ENCODE results near the gene DNLZ. TPM values are rescaled to one million over a fixed set of nuclear protein-coding genes. Genes with fewer than 3 reads are reported as not detected.
A peak's percentile ranks its signal among the peaks of the same experiment; 100 is the strongest.

DNLZ gene
- total and polyA plus RNA-seq, 9 of the 15 experiments (the other 6 are each of a cell fraction or from before 2014, with no cell fraction given): 0.17 to 44.6 (median 3.4) TPM

- TF ChIP-seq, protein P1, sequence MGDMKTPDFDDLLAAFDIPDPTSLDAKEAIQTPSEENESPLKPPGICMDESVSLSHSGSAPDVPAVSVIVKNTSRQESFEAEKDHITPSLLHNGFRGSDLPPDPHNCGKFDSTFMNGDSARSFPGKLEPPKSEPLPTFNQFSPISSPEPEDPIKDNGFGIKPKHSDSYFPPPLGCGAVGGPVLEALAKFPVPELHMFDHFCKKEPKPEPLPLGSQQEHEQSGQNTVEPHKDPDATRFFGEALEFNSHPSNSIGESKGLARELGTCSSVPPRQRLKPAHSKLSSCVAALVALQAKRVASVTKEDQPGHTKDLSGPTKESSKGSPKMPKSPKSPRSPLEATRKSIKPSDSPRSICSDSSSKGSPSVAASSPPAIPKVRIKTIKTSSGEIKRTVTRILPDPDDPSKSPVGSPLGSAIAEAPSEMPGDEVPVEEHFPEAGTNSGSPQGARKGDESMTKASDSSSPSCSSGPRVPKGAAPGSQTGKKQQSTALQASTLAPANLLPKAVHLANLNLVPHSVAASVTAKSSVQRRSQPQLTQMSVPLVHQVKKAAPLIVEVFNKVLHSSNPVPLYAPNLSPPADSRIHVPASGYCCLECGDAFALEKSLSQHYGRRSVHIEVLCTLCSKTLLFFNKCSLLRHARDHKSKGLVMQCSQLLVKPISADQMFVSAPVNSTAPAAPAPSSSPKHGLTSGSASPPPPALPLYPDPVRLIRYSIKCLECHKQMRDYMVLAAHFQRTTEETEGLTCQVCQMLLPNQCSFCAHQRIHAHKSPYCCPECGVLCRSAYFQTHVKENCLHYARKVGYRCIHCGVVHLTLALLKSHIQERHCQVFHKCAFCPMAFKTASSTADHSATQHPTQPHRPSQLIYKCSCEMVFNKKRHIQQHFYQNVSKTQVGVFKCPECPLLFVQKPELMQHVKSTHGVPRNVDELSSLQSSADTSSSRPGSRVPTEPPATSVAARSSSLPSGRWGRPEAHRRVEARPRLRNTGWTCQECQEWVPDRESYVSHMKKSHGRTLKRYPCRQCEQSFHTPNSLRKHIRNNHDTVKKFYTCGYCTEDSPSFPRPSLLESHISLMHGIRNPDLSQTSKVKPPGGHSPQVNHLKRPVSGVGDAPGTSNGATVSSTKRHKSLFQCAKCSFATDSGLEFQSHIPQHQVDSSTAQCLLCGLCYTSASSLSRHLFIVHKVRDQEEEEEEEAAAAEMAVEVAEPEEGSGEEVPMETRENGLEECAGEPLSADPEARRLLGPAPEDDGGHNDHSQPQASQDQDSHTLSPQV (IDR thresholded peaks at IDR 0.05): peak; percentile 72
- TF ChIP-seq RFX5 (IDR thresholded peaks at IDR 0.05; ENCODE audit: low read depth, low read length) (no peak), MYC (IDR thresholded peaks at IDR 0.05; ENCODE audit: low read depth, low read length) (peak; percentile 71), MYC (CRISPR knock-in tag; IDR thresholded peaks at IDR 0.05; ENCODE audit: borderline replicate concordance, low read depth) (peak; percentile 30; the same call in 1 of the 2 replicates), CHD1 (IDR thresholded peaks at IDR 0.05; ENCODE audit: low read length) (peak; percentile 39), E2F1 (CRISPR knock-in tag; IDR thresholded peaks at IDR 0.05) (0 out of 2 replicates have a peak, but pooled peaks have one; percentile 54), TAF7 (tag; IDR thresholded peaks at IDR 0.05) (no peak), ZKSCAN8 (CRISPR knock-in tag; IDR thresholded peaks at IDR 0.05) (no peak), C11orf30 (IDR thresholded peaks at IDR 0.05; ENCODE audit: low read depth) (0 out of 2 replicates have a peak, but pooled peaks have one; percentile 7)
- TF ChIP-seq, protein P2, sequence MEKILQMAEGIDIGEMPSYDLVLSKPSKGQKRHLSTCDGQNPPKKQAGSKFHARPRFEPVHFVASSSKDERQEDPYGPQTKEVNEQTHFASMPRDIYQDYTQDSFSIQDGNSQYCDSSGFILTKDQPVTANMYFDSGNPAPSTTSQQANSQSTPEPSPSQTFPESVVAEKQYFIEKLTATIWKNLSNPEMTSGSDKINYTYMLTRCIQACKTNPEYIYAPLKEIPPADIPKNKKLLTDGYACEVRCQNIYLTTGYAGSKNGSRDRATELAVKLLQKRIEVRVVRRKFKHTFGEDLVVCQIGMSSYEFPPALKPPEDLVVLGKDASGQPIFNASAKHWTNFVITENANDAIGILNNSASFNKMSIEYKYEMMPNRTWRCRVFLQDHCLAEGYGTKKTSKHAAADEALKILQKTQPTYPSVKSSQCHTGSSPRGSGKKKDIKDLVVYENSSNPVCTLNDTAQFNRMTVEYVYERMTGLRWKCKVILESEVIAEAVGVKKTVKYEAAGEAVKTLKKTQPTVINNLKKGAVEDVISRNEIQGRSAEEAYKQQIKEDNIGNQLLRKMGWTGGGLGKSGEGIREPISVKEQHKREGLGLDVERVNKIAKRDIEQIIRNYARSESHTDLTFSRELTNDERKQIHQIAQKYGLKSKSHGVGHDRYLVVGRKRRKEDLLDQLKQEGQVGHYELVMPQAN (IDR thresholded peaks at IDR 0.05; ENCODE audit: borderline replicate concordance): peak; percentile 59
Measured at GRCh38 chr9:136409557-136410455, 46.3 kb upstream of the DNLZ start (continued).

All from K562 (cell line).